ENCODE measurements around the gene APOL6. TPM values are rescaled to one million over a fixed set of nuclear protein-coding genes. Genes with fewer than 3 reads are reported as not detected.

Gene APOL6
- total and polyA plus RNA-seq, 11 donors = 2.3 to 55.8 (median 6.7) TPM

DNA sequence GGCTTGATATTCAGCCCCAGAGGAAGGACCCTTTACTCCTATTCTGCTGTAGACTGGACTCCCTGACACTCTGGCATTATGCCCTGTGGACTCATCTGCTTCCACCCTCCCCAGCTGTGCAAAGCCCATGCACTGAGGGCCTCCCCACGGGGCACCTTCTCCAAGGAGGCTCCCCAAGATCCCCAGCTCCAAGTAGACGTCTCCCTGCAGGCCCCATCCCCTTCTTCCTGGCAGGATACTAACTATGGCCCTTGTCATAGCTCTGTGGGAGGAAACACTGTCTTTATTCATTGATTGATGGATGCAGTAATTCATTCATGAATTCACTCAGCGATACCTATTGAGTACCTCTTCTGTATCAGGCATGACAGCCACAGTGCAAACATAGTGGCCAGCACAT, 15.3 kb upstream of the APOL6 start:
- Histone ChIP-seq H3K9me3 (no peaks in the 10 kb centered on the region), H3K27me3 (no peaks in the 10 kb centered on the region), H3K4me1 (peaks cover 0 to 24% (median 11%) of the 10 kb centered on the region in 12 donors), H3K27ac (no peak overlapping the region), H3K36me3 (no peaks in the 10 kb centered on the region), H3K4me3 (no peak overlapping the region)
- DNase-seq = no peak
- intact Hi-C loops (cut with DNase I) = loop anchor here in 7 of 10 donors (2.0 to 10.0 kb wide), 7 partner anchors 92 to 489 kb away; no protein-coding TSS in a partner anchor
- TF ChIP-seq POLR2A (IDR thresholded peaks at IDR 0.05) = no peak
- TF ChIP-seq, protein P1, sequence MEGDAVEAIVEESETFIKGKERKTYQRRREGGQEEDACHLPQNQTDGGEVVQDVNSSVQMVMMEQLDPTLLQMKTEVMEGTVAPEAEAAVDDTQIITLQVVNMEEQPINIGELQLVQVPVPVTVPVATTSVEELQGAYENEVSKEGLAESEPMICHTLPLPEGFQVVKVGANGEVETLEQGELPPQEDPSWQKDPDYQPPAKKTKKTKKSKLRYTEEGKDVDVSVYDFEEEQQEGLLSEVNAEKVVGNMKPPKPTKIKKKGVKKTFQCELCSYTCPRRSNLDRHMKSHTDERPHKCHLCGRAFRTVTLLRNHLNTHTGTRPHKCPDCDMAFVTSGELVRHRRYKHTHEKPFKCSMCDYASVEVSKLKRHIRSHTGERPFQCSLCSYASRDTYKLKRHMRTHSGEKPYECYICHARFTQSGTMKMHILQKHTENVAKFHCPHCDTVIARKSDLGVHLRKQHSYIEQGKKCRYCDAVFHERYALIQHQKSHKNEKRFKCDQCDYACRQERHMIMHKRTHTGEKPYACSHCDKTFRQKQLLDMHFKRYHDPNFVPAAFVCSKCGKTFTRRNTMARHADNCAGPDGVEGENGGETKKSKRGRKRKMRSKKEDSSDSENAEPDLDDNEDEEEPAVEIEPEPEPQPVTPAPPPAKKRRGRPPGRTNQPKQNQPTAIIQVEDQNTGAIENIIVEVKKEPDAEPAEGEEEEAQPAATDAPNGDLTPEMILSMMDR (IDR thresholded peaks at IDR 0.05) = no peak
- 70 to 82% (median 80%) methylated on average over 3 of the region's 3 CpGs for WGBS, 4 donors
- ATAC-seq = no peak

DNA sequence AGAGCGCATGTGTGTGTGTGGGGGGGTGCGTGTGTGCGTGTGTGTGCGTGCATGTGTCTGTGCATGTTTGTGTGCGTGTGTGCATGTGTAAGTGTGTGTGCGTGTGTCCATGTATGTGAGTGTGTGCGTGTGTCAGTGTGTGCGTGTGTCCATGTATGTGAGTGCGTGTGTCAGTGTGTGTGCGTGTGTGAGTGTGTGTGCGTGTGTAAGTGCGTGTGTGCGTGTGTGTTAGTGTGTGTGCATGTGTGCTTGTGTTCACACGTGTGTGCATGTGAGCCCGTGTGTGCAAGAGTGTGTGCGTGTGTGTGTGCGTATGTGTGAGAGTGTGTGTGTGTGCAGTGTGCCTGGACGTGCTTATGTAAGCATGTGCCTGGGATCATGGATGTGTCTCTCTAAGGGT, 14.7 kb upstream of the APOL6 start:
- TF ChIP-seq POLR2A (IDR thresholded peaks at IDR 0.05) = no peak
- TF ChIP-seq, protein P1 (IDR thresholded peaks at IDR 0.05) = no peak
- intact Hi-C loops (cut with DNase I) = loop anchor here in 7 of 10 donors (2.0 to 10.0 kb wide), 7 partner anchors 91 to 489 kb away; no protein-coding TSS in a partner anchor
- Histone ChIP-seq H3K27ac (no peak overlapping the region), H3K9me3 (no peaks in the 10 kb centered on the region), H3K4me1 (peaks cover 0 to 29% (median 17%) of the 10 kb centered on the region in 12 donors), H3K27me3 (no peaks in the 10 kb centered on the region), H3K4me3 (no peak overlapping the region), H3K36me3 (no peaks in the 10 kb centered on the region)
- DNase-seq (no peak), ATAC-seq (no peak)
- WGBS, 4 donors = 78 to 97% (median 87%) methylated on average over 18 of the region's 18 CpGs

DNA sequence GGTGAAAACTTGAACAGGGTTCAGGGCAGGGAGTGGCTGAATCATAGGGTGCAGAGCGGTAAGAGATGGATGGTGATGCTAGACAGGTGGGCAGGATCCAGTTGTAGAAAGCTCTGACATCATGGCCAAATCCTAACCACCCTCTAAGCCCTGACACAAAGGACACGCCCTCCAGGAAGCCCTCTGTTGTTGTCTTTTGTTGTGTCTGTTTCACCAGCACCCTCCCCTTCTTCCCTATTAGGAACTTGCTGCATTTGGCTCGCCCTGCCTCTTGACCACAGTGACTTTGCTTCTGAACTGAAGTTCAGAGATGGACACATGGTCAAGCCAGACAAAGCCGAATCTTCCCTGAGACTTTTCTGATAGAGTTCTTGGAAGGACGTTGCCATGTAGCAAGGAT, 14.2 kb upstream of the APOL6 start:
- Histone ChIP-seq H3K4me1 (peaks cover 4 to 30% (median 22%) of the 10 kb centered on the region in 12 donors), H3K36me3 (no peaks in the 10 kb centered on the region), H3K4me3 (no peak overlapping the region), H3K9me3 (no peaks in the 10 kb centered on the region), H3K27me3 (no peaks in the 10 kb centered on the region), H3K27ac (no peak overlapping the region)
- ATAC-seq = no peak
- TF ChIP-seq POLR2A (IDR thresholded peaks at IDR 0.05) = no peak
- TF ChIP-seq, protein P1 (IDR thresholded peaks at IDR 0.05) = no peak
- DNase-seq = no peak
- WGBS, 4 donors = 75 to 83% (median 80%) methylated on average over 5 of the region's 5 CpGs
- intact Hi-C loops (cut with DNase I) = loop anchor here in 5 of 10 donors (5.0 to 10.0 kb wide), 5 partner anchors 91 to 488 kb away; no protein-coding TSS in a partner anchor

DNA sequence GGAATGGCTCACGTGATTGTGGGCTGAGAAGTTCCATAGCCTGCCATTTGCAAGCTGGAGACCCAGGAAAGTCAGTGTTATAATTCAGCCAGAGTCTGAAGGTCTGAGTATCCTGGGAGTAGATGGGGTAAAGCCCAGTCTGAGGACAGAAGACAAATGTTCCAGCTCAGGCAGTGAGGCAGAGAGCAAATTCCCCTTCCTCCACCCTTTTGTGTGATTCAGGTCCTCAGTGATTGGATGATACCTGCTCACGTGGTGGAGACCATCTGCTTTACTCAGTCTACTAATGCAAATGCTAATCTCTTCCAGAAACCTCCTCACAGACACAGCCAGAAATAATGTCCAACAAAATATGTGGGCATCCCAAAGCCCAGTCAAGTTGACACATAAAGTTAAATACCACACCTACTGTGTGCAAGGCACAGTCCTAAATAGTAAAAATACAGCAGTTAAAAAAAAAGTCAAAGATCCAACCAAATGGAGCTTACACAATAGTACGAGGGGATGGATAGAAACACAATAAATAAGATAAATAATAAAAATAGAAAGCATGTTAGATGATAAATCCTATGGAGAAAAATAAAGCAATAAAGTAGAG, 13.2 kb upstream of the APOL6 start:
- Histone ChIP-seq H3K4me3 (no peak overlapping the region), H3K4me1 (peaks cover 7 to 32% (median 24%) of the 10 kb centered on the region in 12 donors), H3K27me3 (no peaks in the 10 kb centered on the region), H3K27ac (no peak overlapping the region), H3K36me3 (no peaks in the 10 kb centered on the region), H3K9me3 (no peaks in the 10 kb centered on the region)
- WGBS, 4 donors = 76 to 95% (median 84%) methylated on average over 3 of the region's 3 CpGs
- intact Hi-C loops (cut with DNase I) = loop anchor here in 5 of 10 donors (5.0 to 10.0 kb wide), 7 partner anchors 37 to 487 kb away; no protein-coding TSS in a partner anchor
- TF ChIP-seq, protein P1 (IDR thresholded peaks at IDR 0.05) = no peak
- no peak for TF ChIP-seq POLR2A (IDR thresholded peaks at IDR 0.05)
- ATAC-seq (no peak), DNase-seq (no peak)
